Neural progenitor cell (in vitro differentiated cells): ENCODE measurements around the gene HAND2.

ENCODE experiments used
- EZH2 ChIP-seq: fragments of 200-600 bp; sonication (generic); IDR thresholded peaks from 2 replicates; pipeline ENCODE4 v1.6.1; 2017; ENCODE audit warnings: antibody characterized with exemption, mild to moderate bottlenecking, moderate library complexity
- TF ChIP-seq, protein P1 (sequence below): fragments of 200-600 bp; sonication (generic); IDR thresholded peaks from 2 replicates; pipeline ENCODE4 v1.5.1; 2017; ENCODE audit warnings: antibody characterized with exemption, mild to moderate bottlenecking

DNA sequence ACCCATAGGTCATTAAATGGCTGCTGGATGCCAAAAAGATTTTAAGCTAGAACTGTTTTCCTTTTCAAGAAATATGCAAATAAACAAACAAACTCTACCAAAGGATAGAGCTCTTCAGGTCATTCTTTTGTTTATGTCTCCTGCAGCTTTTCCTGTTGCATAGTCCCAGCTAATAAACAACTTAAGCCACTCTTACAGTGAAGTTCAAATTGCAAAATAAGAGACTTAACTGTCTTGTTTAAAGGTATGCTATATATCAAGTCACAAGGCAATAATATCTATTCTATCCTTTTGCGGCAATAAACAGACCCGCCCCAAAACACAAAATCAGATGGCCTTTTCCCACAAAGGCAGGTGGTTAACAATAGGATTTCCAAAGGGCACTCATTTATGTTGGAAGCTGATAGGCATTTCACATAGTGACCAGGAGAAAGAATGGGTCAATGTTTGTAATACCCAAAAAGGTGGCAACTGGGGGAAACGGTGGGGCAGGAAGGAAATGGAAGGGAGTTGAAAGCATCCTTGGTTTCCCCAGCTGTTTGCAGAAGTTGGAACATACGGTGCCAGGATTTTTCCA lies 15.3 kb downstream of the HAND2 start:
- TF ChIP-seq, protein P1, sequence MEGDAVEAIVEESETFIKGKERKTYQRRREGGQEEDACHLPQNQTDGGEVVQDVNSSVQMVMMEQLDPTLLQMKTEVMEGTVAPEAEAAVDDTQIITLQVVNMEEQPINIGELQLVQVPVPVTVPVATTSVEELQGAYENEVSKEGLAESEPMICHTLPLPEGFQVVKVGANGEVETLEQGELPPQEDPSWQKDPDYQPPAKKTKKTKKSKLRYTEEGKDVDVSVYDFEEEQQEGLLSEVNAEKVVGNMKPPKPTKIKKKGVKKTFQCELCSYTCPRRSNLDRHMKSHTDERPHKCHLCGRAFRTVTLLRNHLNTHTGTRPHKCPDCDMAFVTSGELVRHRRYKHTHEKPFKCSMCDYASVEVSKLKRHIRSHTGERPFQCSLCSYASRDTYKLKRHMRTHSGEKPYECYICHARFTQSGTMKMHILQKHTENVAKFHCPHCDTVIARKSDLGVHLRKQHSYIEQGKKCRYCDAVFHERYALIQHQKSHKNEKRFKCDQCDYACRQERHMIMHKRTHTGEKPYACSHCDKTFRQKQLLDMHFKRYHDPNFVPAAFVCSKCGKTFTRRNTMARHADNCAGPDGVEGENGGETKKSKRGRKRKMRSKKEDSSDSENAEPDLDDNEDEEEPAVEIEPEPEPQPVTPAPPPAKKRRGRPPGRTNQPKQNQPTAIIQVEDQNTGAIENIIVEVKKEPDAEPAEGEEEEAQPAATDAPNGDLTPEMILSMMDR: no peak
- TF ChIP-seq EZH2: peak; percentile 59
